ENCODE results near the gene ALDH9A1.
"Not testable (repeated sequence)": the region's sequence is repeated elsewhere in the genome, so short reads cannot be mapped to it uniquely, and the experiment has no call there.

The ALDH9A1 gene

GRCh38 chr1:165686971-165687433 lies 11.4 kb downstream of the ALDH9A1 start:
- no peak for DNase-seq (ENCODE audit: low spot score)

DNA sequence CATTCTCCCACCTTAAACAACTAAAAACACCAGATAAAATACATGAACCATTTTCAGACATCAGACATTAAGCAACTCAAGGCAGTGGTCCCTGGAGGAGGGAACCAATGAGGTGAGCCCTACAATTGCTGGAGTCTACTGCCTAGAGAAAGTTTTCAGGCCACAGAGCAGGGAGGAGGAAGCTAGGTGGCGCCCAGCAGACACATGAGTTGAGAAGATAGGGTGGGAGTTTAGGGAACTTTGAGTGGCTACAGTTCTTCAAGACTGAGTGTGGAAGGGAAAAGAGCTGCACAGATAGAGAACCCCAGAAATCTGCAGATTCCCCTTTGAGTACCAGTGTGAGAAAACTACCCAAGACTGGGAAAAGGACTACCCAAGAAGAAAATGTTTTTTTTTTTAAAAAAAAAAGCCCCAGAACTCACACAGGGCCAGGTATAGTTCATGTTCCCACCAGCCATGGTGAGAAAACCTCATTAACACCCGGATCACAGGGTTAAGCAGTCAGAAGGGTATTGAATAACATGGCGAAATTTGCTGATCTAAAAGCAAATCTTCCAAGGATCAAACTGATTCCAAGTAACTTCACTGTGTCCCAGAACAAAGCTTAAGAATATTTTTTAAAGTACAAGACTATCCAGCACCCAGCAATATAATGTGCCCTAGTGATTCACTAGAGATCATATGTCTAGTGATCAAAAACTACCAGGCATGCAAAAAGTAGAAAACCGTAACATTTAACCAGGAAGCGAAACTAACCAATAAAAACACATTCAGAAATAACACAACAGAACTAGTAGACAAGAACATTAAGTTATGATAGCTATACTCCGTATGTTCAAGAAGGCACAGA lies 12.0 kb downstream of the ALDH9A1 start:
- DNase-seq (ENCODE audit: low spot score), result no peak

GRCh38 chr1:165683848-165684485 lies 14.4 kb downstream of the ALDH9A1 start:
- no peak for DNase-seq (ENCODE audit: low spot score)

DNA sequence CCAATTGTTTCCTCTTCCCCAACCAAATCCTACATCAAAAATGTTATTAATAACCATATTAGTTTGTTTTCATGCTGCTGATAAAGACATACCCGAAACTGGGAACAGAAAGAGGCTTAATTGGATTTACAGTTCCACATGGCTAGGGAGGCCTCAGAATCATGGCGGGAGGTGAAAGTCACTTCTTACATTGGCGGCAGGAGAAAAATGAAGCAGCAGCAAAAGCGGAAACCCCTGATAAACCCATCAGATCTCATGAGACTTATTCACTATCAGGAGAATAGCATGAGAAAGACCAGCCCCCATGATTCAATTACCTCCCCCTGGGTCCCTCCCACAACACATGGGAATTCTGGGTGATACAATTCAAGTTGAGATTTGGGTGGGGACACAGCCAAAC lies 17.6 kb downstream of the ALDH9A1 start:
- DNase-seq (ENCODE audit: low spot score), result not testable (repeated sequence)

GRCh38 chr1:165680303-165680702 lies 18.1 kb downstream of the ALDH9A1 start:
- no peak for DNase-seq (ENCODE audit: low spot score)

GRCh38 chr1:165679282-165680036 lies 18.9 kb downstream of the ALDH9A1 start:
- no peak for DNase-seq (ENCODE audit: low spot score)

DNA sequence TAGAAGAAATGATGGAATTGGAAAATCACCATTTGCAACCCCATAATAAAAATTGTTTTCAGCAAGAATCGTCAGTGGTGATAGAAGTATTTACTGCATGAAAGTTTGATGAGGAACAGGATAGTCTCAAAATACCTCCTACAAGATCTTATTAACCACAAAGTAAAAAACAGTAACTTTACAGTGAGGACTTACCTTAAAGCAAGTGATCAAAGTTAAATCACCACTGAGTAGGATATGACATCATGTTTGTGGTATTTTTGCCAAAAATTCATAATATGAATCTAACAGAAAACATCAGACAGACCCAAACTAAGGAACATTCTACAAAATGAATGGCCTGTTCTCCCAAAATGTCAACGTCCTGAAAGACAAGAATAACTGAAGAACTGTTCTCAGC lies 19.9 kb downstream of the ALDH9A1 start:
- no peak for DNase-seq (ENCODE audit: low spot score)

- DNase-seq (ENCODE audit: low spot score), result no peak
These were observed 22.6 kb downstream of the ALDH9A1 start for GRCh38 chr1:165675794-165676193.

GRCh38 chr1:165674599-165674998 lies 23.8 kb downstream of the ALDH9A1 start:
- DNase-seq (ENCODE audit: low spot score), result no peak

DNA sequence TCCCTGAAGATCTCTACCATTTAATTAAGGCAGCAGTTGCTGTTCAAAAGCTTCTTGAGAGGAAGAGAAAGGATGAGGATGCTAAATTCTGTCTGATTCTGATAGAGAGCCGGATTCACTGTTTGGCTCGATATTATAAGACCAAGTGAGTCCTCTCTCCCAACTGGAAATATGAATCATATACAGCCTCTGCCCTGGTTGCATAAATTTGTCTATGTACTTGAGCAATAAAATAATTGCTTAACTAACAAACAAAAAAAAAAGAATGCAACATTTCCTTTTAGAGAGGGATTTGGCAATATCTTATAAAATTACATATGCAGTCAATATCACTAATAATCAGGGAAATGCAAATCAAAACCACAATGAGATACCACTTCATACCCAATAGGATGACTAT lies 26.8 kb downstream of the ALDH9A1 start:
- DNase-seq (ENCODE audit: low spot score), result no peak

- DNase-seq (ENCODE audit: low spot score), result no peak
These were observed 30.2 kb downstream of the ALDH9A1 start for GRCh38 chr1:165668184-165668583.

DNA sequence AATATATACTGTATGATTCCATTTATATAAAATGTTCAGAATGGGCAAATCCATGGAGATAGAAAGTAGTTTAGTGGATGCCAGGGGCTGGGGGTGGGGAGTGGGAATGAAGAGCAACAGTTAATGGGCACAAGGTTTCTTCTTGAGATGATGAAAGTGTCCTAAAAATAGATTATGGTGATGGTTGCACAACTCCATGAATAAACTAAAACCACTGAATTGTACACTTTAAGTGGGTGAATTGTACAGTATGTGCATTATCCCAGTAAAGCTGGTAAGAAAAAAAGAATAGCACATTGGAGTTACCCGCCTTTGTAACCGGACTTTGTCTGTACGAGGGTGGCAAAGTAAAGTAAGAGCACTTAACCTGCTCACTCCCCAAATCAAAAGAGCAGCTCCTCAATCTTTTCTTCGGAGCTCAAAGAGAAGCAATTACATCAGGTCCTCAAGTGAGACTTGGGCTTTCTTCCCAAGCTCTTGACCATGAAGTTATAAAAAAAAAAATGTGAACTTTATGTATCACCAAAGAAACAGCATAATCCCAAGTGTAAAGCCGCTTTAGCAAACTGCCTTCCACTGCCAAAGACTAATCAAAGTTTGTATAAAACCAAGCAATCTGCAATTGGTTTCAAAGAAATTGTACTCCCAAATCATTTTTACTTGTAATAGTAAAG lies 32.1 kb downstream of the ALDH9A1 start:
- DNase-seq (ENCODE audit: low spot score), result no peak

- no peak for DNase-seq (ENCODE audit: low spot score)
These were observed 36.2 kb downstream of the ALDH9A1 start for GRCh38 chr1:165662186-165662585.

DNA sequence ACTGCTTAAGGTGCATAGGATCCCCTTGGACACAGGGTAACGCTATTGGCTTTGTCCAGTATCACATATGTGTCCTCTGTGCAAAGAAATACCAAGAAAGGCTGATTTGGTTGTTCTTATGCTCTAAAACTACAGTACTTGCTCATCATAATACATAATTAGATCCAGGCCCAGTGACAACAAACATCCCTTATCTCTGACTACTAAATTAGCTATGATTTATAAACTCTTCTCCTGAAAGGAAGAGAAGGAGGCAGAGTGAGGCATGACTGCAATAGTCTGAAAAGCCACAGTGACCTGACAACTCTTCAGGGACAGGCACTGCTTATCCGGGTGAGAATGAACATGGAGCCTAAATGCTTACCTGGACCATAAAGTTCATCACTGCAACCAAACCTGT lies 36.7 kb downstream of the ALDH9A1 start:
- no peak for DNase-seq (ENCODE audit: low spot score)

- no peak for DNase-seq (ENCODE audit: low spot score)
These were observed 38.8 kb downstream of the ALDH9A1 start for GRCh38 chr1:165659581-165659895.

DNA sequence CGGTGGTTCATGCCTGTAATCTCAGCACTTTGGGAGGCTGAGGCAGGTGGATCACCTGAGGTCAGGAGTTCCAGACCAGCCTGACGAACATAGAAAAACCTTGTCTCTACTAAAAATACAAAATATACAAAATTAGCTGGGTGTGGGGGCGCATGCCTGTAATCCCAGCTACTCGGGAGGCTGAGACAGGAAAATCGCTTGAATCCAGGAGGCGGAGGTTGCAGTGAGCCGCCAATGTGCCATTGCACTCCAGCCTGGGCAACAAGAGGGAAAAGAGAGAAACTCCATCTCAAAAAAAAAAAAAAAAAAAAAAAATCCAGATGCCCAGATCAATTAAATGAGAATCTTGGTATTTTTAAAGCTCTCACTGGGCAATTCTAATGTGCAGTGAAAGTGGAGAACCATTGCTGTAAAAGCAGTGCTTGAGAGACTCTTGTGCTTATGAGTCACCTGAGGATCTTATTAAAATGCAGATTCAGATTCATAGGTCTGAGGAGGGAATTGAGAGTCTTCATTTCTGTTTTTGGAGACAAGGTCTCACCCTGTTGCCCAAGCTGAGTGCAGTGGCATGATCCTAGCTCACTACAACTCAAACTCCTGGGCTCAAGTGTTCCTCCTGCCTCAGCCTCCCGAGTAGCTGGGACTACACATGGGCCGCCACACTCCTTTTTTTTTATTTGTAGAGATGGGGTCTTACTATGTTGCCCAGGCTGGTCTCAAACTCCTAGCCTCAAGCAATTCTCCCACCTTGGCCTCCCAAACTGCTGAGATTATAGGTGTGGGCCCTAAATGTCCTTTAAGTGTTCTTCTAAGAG lies 39.4 kb downstream of the ALDH9A1 start:
- not testable (repeated sequence) for DNase-seq (ENCODE audit: low spot score)

- no peak for DNase-seq (ENCODE audit: low spot score)
These were observed 47.3 kb downstream of the ALDH9A1 start for GRCh38 chr1:165650981-165651625.

- DNase-seq (ENCODE audit: low spot score), result no peak
These were observed 49.3 kb downstream of the ALDH9A1 start for GRCh38 chr1:165648919-165649572.

DNA sequence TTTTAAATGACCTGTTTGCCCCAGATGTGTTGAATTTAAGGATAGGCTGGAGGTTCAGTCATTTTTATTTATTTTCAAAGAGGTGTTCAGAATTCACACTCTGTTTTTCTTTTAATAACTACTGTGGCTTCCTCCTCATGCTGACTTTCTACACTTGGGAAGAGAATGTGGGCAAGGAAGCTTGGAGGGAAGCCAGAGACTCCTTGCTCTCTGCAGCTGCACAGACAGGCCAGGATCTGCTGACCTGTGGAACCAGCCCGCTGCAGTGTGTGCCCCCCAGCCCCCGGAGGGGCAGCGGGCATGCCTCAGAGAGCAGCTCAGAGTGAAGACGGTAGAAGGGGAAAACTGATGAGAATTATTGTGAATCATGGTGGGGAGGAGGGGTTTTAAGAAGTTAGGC lies 50.4 kb downstream of the ALDH9A1 start:
- DNase-seq (ENCODE audit: low spot score), result no peak

DNA sequence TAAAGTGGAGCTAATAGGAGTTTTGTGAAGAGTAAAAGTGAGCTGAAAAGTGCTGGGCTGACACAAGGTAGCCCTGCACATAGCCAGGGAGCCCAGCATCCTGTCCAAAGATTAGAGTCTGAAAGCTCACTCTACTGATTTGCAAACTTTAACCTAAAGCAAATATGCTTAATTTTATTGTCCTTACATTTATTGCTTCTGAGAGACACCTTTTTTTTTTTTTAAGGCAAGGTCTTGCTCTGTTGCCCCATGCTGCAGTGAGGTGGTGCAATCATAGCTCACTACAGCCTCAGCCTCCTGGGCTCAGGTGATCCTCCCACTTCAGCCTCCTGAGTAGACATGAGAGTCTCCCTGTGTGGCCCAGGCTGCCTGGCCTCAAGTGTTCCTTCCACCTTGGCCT lies 50.8 kb downstream of the ALDH9A1 start:
- DNase-seq (ENCODE audit: low spot score), result no peak
